DND-41 (cell line): ENCODE data around the gene PCNA.

Source experiments
- ATAC-seq: fragments of 200-7000 bp; cut with Tn5 transposase; 3 replicates; pipeline ENCODE4 v1.9.1; 2021; ENCODE audit warnings: low read depth; ENCODE audit not compliant: insufficient read depth
- DNase-seq: peaks from one replicate; pipeline ENCODE4 v3.0.0-alpha.2; 2020
- H2AFZ ChIP-seq: 2 replicates; pipeline ENCODE4 v1.6.0; 2012; ENCODE audit warnings: low read depth, low read length
- H3K27ac ChIP-seq: 2 replicates; pipeline ENCODE4 v1.5.1; 2012; ENCODE audit warnings: low read length, inconsistent platforms
- H3K27me3 ChIP-seq: fragments of 200-600 bp; sonication (generic); 2 replicates; pipeline ENCODE4 v1.6.0; 2012; ENCODE audit warnings: low read length, mild to moderate bottlenecking, inconsistent platforms; ENCODE audit not compliant: insufficient read depth, poor library complexity
- H3K36me3 ChIP-seq: 2 replicates; pipeline ENCODE4 v1.5.1; 2012; ENCODE audit warnings: low read length, inconsistent platforms; ENCODE audit not compliant: insufficient read depth
- H3K4me1 ChIP-seq: 2 replicates; pipeline ENCODE4 v1.5.1; 2012; ENCODE audit warnings: mild to moderate bottlenecking, low read length; ENCODE audit not compliant: insufficient read depth
- H3K4me2 ChIP-seq: 2 replicates; pipeline ENCODE4 v1.6.0; 2012; ENCODE audit warnings: mild to moderate bottlenecking, moderate library complexity, low read length, inconsistent platforms; ENCODE audit not compliant: insufficient read depth
- H3K4me3 ChIP-seq, 2 experiments: fragments of 200-600 bp in 1 of 2; shearing (Covaris generic) in 1 of 2; 2 replicates each; pipeline ENCODE4 v1.5.1; 2012 to 2016; ENCODE audit warnings: inconsistent platforms in 2 of 2, low read length in 2 of 2, mild to moderate bottlenecking in 2 of 2, low read depth in 1 of 2, moderate library complexity in 1 of 2
- H3K79me2 ChIP-seq: 2 replicates; pipeline ENCODE4 v1.6.0; 2012; ENCODE audit warnings: low read length, inconsistent platforms; ENCODE audit not compliant: insufficient read depth
- H3K9ac ChIP-seq: 2 replicates; pipeline ENCODE4 v1.6.0; 2012; ENCODE audit warnings: low read depth, mild to moderate bottlenecking, inconsistent platforms, low read length, moderate library complexity
- H3K9me3 ChIP-seq: 2 replicates; pipeline ENCODE4 v1.5.1; 2012; ENCODE audit warnings: low read length, moderate library complexity, mild to moderate bottlenecking, inconsistent platforms; ENCODE audit not compliant: insufficient read depth, severe bottlenecking
- H4K20me1 ChIP-seq: 2 replicates; pipeline ENCODE4 v1.6.0; 2012; ENCODE audit warnings: low read length; ENCODE audit not compliant: insufficient read depth
- CTCF ChIP-seq: IDR thresholded peaks from 2 replicates; pipeline ENCODE4 v1.5.1; 2012; ENCODE audit warnings: borderline replicate concordance, low read length, moderate library complexity, mild to moderate bottlenecking; ENCODE audit not compliant: poor library complexity, severe bottlenecking; ENCODE audit errors: extremely low read depth
- EZH2 ChIP-seq: IDR thresholded peaks from 3 replicates; pipeline ENCODE4 v1.6.1; 2012; ENCODE audit warnings: borderline replicate concordance, low read depth, mild to moderate bottlenecking, moderate library complexity, low read length, inconsistent platforms; ENCODE audit not compliant: severe bottlenecking

The PCNA gene

DNA sequence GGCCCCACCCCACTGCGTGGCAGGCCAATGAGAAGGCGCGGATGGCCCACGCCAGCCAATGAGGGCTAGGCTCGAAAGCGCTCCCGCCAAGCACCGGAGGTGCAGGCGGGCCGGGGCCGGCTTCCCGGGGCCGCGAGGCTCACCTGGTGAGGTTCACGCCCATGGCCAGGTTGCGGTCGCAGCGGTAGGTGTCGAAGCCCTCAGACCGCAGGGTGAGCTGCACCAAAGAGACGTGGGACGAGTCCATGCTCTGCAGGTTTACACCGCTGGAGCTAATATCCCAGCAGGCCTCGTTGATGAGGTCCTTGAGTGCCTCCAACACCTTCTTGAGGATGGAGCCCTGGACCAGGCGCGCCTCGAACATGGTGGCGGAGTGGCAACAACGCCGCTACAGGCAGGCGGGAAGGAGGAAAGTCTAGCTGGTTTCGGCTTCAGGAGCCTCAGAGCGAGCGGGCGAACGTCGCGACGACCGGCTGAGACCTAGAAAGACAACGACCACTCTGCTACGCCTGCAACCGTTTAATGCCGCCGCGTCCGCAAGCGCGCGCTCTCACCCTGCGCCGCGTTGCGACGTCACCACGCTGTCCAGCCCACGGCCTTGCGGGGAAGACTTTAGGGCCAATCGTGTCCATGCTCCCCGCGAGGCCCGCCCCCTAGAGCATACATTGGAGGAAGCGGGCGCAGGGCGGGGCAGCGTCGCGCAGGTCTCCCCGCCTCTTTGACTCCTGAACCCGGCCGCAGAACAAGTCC, at the start of gene PCNA:
TSS of gene PCNA (minus strand) at position 524 of the 750 bp plus-strand sequence. CDS start at position 364, 160 bp downstream.
- H3K9ac ChIP-seq, result peak within 1 kb of the TSS; percentile 99
- H4K20me1 ChIP-seq, result peaks cover 45% of the 10 kb centered on the region
- H3K4me3 ChIP-seq, result peak within 1 kb of the TSS; percentile 57 to 97
- H2AFZ ChIP-seq, result peak within 1 kb of the TSS; percentile 91
- peak; percentile 87 for ATAC-seq
- H3K27me3 ChIP-seq, result no peaks in the 10 kb centered on the region
- peak; percentile 100 for DNase-seq
- peak within 1 kb of the TSS; percentile 88 for H3K4me2 ChIP-seq
- H3K79me2 ChIP-seq, result peaks cover 75% of the 10 kb centered on the region
- TF ChIP-seq EZH2, result no peak
- H3K27ac ChIP-seq, result peak within 1 kb of the TSS; percentile 100
- peaks cover 54% of the 10 kb centered on the region for H3K4me1 ChIP-seq
- peaks cover 50% of the 10 kb centered on the region for H3K36me3 ChIP-seq
- H3K9me3 ChIP-seq, result no peaks in the 10 kb centered on the region

GRCh38 chr20:5168651-5169396, 49.1 kb upstream of the PCNA start:
- ATAC-seq, result peak; percentile 92
- peak overlapping the region in 1 of 2 experiments; percentile 26; a peak in 1 of 4 replicates for H3K4me3 ChIP-seq
- peaks cover 17% of the 10 kb centered on the region for H3K36me3 ChIP-seq
- no peak for TF ChIP-seq CTCF
- no peak for TF ChIP-seq EZH2
- H3K9ac ChIP-seq, result peak overlapping the region; percentile 30
- H3K4me1 ChIP-seq, result peaks cover 34% of the 10 kb centered on the region
- H3K27ac ChIP-seq, result peak overlapping the region; percentile 79
- no peak overlapping the region for H2AFZ ChIP-seq
- H3K27me3 ChIP-seq, result no peaks in the 10 kb centered on the region
- H3K9me3 ChIP-seq, result no peaks in the 10 kb centered on the region
- H3K79me2 ChIP-seq, result peaks cover 92% of the 10 kb centered on the region
- peak overlapping the region; percentile 52 for H3K4me2 ChIP-seq
- peaks cover 87% of the 10 kb centered on the region for H4K20me1 ChIP-seq
- peak; percentile 77 for DNase-seq

DNA sequence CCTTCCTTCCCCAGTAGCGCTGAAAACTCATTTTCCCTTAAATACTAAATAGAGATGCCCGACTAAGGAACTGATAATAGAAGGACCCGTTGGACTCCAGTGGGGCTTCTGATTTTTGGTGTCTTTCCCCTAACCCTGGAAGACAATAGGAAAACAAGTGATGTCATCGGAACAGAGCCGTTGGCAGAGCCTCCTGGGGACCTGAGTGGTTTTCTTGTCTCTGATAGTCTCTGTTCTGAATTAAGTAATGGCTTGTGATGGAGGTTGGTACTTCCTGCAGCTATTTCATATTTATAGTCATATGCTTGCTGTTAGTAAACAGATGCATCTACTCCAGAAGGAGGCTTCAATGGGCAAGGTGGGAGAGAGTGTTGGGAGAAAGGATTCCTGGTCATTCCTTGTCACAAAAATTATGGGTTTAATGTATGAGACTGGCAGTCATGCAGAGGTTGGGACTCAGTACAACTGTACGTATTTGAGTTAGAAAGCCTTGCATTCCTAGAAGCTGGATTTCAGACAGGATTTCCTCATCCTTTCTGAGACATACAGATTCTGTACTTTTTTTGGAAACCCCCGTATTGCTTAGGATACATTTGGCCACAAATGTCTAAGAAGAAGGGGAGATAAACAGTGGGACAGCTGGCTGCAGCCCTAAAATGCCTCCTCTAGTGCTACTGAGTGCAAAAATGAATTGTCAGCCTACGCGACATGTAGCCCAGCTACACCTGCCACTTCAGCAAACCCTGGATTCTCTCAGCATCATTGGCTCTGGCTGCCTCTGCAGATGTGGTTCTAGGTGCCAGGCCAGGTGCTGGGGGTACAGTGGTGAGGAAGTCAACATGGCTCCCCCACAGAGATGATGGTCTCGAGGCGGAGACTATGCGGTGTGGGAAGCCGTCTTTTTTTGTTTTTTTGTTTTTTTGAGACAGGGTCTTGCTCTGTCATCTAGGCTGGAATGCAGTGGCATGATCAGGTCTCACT, 45.2 kb upstream of the PCNA start:
- TF ChIP-seq CTCF, result no peak
- no peak for TF ChIP-seq EZH2
- Histone ChIP-seq H4K20me1 (peaks cover 73% of the 10 kb centered on the region), H3K9me3 (no peaks in the 10 kb centered on the region), H3K27me3 (no peaks in the 10 kb centered on the region), H3K79me2 (peaks cover 93% of the 10 kb centered on the region), H3K36me3 (0 out of 2 replicates have a peak, but pooled peaks cover 2% of the 10 kb centered on the region), H3K27ac (no peak overlapping the region), H2AFZ (no peak overlapping the region), H3K4me1 (peaks cover 28% of the 10 kb centered on the region), H3K9ac (no peak overlapping the region), H3K4me2 (no peak overlapping the region), H3K4me3 (no peak overlapping the region)
- DNase-seq (no peak), ATAC-seq (no peak)
